NB4 (cell line): ENCODE data around the gene MYO15B.

Experiments used
- DNase-seq: peaks from one replicate; pipeline ENCODE4 v3.0.0; 2010; ENCODE audit warnings: low read depth
- H3K4me3 ChIP-seq: one replicate; pipeline ENCODE4 v1.5.1; 2011; ENCODE audit warnings: mild to moderate bottlenecking, low read depth, low read length, moderate library complexity
- CTCF ChIP-seq: IDR thresholded peaks from one replicate; pipeline ENCODE4 v1.5.1; 2012; ENCODE audit warnings: low read depth, low read length
- MAX ChIP-seq: IDR thresholded peaks from 2 replicates; pipeline ENCODE4 v1.6.1; 2011; ENCODE audit warnings: low read depth, low read length
- MYC ChIP-seq: IDR thresholded peaks from 2 replicates; pipeline ENCODE4 v1.6.1; 2011; ENCODE audit warnings: low read depth, low read length
- POLR2A ChIP-seq: IDR thresholded peaks from 2 replicates; pipeline ENCODE4 v1.6.1; 2011; ENCODE audit warnings: mild to moderate bottlenecking; ENCODE audit not compliant: insufficient read length; ENCODE audit errors: extremely low read depth

MYO15B gene

DNA sequence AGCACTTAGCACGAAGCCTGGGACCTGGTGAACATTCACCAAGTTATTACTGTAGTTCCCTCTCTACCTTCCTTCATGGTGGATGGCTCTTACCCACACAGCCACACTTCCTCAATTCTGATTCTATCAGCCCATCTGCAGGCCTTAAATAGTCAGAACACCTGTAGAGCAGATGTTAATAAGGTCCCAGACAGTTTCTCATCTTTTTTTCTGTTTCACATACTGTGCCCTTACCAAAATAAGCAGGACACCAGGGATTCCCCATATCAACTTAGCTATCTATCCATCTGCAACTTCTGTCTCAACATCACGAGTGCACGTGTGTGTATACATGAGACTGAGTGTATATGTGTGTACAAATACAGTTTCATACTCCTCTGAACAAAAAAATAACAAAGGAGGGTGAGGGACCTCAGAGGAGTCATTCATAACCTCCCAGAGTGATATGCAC, 76.5 kb downstream of the MYO15B start:
- DNase-seq: no peak
- TF ChIP-seq MYC: no peak
- TF ChIP-seq CTCF: no peak
- TF ChIP-seq MAX: no peak
- TF ChIP-seq POLR2A: no peak
- no peak overlapping the region for H3K4me3 ChIP-seq

- peak overlapping the region; percentile 100 for H3K4me3 ChIP-seq
- no peak for DNase-seq
- no peak for TF ChIP-seq POLR2A
Measured at GRCh38 chr17:75665981-75666380, 78.4 kb downstream of the MYO15B start.

DNA sequence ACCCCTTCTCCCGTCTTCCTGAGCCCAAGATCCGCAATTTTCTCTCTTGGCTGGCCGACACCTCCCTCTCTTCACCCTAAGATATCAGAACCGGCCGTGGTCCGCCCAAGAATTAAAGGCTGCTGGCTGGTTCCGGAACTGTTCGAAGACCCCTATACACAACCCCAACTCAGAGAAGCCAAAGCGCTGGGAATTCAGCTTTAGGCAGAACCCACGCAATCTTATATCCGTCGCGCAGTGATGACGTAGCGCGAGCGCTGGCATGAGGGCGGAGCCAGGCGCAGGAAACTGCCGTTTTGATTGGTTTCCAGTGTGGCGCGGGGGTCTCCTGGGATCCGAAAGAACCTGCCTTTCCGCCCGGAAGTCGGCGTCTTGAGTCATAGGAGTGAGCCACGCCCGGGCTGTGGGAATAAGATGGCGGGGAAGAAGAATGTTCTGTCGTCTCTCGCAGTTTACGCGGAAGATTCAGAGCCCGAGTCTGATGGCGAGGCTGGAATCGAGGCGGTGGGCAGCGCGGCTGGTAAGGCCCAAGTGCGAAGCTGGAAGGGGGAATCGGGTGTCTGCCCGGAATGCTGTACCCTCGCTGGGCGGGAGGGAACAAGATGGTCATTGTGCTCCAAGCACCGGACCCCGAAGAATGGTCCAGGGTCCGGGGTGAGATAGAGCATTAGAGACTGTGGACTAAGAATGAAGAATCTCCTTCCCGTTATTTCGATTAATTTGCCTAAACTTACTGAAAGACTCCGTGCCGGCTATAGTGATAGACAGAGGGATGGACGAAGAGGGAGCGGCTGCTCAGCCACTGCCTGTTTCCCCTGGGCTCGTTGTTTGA, 79.6 kb downstream of the MYO15B start, which contains the start of the genes RECQL5 and SAP30BP:
Gene RECQL5, minus strand, starts transcription at position 196 of the 832 bp plus-strand sequence. CDS start 597 bp downstream, outside the sequence.
Gene SAP30BP, plus strand, starts transcription at position 380 of the 832 bp plus-strand sequence. Its CDS starts 35 bp downstream, at position 415.
- peak within 1 kb of the TSS; percentile 100 for H3K4me3 ChIP-seq
- TF ChIP-seq CTCF (no peak), POLR2A (peak; percentile 51), MYC (peak; percentile 41; the same call in 1 of the 2 replicates), MAX (peak; percentile 60)
- peak; percentile 97 for DNase-seq

- DNase-seq: no peak
- TF ChIP-seq MYC (no peak), POLR2A (no peak), CTCF (no peak), MAX (no peak)
- peak overlapping the region; percentile 100 for H3K4me3 ChIP-seq
Measured at GRCh38 chr17:75667825-75668224, 80.2 kb downstream of the MYO15B start.

DNA sequence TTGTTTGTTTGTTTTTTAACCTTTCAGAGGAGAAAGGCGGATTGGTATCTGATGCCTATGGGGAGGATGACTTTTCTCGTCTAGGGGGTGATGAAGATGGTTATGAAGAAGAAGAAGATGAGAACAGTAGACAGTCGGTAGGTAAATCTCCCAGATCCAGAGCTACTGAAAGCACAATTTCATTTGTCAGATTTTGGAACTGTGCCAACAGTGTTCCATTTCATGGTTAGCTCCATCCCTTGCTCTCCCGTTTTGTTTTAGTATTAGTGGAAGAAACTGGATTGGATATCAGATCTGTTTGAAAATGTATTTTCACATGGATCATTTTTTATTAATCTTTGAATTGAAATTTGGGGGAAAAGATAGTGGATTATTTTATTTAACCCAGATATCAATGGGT, 80.9 kb downstream of the MYO15B start:
- DNase-seq: no peak
- TF ChIP-seq CTCF (no peak), MAX (no peak), POLR2A (no peak), MYC (no peak)
- H3K4me3 ChIP-seq: peak overlapping the region; percentile 100

DNA sequence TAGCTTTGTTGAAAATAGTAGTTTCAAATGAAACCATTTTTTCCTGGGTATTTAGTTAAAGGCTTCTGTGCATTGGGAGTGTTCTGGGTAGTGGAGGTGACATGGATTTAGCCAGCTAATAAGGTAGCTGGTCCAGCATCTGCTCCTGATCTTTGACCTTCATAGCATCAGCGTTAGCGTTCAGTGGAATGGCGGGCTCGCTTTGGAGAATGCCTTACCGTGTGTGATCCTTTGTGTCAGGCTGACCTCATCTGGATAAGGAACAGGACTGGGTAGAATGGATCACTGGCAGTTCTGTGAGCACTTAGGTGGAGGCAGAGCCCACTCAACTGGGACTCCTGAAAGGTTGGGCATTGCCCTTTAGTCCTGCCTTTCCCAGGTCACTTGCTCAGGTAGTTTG, 83.3 kb downstream of the MYO15B start:
- DNase-seq: no peak
- TF ChIP-seq POLR2A (no peak), CTCF (no peak), MAX (no peak), MYC (no peak)
- H3K4me3 ChIP-seq: no peak overlapping the region
